ENCODE data around the gene TGM4.
"Not testable (repeated sequence)": the region's sequence is repeated elsewhere in the genome, so short reads cannot be mapped to it uniquely, and the experiment has no call there.

Gene TGM4

GRCh38 chr3:44918087-44918486, 43.7 kb downstream of the TGM4 start:
- no peak for FAIRE-seq

GRCh38 chr3:44918581-44918980, 44.2 kb downstream of the TGM4 start:
- FAIRE-seq: no peak

- no peak for FAIRE-seq
These were observed 45.7 kb downstream of the TGM4 start for GRCh38 chr3:44920081-44920480.

GRCh38 chr3:44923632-44924456, 49.4 kb downstream of the TGM4 start:
- FAIRE-seq: no peak

GRCh38 chr3:44924457-44925084, 50.2 kb downstream of the TGM4 start:
- no peak for FAIRE-seq

DNA sequence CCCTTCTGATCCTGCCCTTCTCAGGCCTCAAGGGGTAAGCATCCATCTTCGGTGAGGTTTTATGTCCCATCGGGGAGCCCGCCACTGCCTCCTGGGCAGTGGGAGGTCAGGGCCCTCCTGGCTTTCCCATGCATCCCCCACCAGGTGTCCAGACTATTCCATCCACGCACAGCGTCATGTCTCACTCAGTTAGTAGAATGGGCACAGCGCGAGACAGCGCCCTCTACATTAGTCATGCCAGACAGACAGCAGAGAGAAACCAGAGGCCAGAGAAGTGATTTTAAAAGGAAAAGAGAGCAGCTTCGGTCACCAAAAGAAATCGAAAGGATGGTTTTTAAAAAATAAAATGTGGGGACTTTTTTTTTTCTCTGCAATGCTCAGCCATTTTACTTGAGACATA, 51.8 kb downstream of the TGM4 start:
- no peak for FAIRE-seq

GRCh38 chr3:44926921-44927320, 52.5 kb downstream of the TGM4 start:
- no peak for FAIRE-seq

DNA sequence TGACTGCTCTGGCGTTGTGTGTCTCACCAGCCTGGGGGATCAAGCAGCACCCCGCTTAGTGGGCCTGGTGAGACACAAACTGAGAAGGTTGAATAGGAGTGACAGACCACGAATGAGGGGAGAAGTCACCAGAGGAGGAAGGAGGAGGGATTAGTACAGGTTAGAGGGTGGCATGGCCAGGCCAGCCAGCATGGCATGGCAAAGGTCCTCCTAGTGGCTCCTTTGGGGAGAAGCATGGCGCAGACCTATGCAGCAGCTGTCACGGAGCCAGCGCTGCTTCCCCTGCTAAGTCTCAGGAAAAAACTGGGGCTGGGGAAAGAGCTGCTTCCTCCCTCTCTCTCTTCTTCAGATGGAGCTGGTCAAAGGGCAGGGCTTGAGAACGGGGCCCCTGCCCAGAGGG, 53.0 kb downstream of the TGM4 start:
- no peak for FAIRE-seq

DNA sequence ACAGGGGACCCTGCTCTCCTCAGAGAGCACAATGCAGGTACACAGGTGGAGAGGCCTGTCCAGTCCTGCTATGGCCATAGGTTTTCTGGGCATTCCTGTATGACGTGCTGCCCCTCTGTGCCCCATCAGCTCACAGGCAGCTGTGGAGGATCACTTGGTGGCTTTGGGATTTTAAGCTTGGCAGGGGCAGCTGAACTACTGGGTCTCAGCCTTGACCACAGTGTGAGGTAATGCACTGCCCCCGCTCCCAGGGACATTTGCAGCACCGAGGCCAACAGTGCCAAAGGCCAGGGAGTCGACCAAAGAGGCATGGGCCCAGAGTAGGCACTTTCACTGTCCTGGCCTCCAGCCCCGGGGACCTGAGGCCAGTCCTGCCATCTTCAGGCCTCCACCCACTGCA, 55.4 kb downstream of the TGM4 start:
- FAIRE-seq: no peak

DNA sequence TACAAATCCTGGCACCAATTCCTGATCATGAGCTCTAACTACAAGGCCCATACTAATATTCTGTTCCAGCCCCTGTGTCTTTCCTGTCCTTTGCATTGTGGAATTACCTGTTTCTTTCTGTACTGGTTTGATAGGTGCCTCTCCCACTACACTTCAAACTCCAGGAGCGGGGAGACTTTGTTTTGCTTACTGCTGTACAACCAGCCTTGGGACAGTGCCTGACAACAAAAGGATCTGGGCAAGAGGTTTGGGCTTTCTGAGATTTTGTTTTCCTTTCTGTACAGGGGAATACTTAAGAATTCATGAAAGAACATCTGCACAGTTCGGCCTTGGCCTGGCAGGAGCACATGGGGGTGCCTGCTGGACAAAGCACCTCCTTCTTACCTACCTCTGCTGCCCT, 56.5 kb downstream of the TGM4 start:
- no peak for FAIRE-seq

DNA sequence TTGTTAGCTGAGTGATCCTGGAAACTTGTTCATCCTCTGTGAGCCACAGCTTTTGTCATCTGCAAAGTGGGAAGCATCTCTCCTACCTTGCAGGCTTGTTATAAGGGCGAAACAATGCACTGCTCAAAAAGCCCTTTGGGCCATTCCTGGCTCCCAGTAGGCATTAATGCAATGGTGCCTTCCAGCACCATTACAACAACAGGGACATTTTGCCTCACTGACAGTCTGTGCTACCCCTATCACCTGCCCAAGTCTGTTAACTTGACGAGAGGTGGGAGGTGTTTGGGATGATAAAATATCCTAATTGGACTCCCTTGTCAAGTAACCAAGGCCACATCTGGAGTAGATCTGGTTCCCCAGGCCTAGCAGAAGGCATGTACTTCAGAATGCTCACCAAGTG, 57.4 kb downstream of the TGM4 start:
- FAIRE-seq: no peak

GRCh38 chr3:44932271-44932670, 57.9 kb downstream of the TGM4 start:
- no peak for FAIRE-seq

DNA sequence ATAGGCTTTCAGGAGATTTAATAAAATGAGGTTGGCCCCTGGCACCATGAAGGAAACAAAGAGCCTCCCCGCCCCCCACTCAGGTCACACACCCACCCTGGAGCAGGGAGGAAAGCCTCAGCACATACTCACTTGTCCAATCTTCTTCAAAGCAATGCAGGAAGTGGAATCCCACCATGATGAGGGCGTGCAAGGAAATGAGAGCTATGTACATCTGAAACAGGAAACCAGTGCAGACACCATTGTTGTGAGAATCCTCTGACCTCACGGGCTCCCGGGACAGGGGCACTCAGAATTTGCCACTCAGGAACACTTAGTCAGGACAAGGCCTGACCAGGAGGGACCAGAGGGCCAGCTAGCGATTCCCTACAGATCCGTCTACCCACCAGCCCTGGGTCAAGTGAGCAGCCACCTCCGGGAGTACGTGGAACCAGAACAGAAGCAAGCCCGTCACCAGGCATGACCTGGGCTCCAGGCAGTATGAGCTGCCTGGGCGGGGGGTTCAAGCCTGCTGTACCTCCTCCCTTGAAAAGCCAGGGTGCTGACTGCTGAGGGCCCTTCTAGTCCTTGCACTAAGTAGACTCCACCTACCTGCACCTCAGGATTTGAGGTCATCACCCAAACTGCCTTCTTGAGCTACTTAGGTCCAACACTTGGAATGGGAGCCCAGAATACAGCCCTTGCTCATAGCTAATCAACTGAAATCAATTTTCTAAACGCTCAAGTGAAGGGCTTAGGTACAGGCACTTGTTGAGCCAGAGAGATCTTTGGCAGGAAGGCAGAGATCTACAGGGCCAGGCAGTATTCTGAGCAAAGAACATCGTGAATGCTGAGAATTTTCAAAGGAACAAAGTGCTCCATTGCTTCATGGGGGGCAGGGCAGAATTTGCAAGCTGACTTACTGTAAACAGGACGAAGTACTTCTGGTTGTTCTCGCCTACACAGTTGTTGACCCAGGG, 58.9 kb downstream of the TGM4 start:
- FAIRE-seq: no peak

DNA sequence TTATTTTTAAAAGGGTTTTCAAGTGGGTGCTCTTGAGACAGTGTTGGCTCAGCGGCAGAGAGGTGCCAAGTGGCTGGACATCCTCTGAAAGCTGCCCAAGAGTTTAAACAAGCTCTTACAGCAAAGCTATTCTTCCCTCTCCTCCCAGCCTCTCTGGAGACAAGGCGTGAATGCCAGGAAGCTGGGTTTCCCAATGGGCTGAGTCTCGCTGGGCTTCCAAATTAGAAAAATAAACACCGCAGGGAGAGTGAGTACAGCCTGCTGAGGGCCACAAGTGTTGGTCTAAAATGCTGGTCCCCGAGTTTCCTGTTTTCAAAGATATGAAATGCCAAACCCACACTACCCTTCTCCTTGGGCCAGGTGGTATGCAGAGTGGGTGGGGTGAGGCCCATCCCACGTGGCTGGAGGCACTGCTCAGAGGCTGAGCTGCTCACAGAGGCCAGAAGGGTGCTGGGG, 65.2 kb downstream of the TGM4 start:
- no peak for FAIRE-seq

GRCh38 chr3:44942202-44942921, 68.0 kb downstream of the TGM4 start:
- no peak for FAIRE-seq

GRCh38 chr3:44948239-44948638, 73.8 kb downstream of the TGM4 start:
- no peak for FAIRE-seq

GRCh38 chr3:44949770-44950169, 75.4 kb downstream of the TGM4 start:
- not testable (repeated sequence) for FAIRE-seq

DNA sequence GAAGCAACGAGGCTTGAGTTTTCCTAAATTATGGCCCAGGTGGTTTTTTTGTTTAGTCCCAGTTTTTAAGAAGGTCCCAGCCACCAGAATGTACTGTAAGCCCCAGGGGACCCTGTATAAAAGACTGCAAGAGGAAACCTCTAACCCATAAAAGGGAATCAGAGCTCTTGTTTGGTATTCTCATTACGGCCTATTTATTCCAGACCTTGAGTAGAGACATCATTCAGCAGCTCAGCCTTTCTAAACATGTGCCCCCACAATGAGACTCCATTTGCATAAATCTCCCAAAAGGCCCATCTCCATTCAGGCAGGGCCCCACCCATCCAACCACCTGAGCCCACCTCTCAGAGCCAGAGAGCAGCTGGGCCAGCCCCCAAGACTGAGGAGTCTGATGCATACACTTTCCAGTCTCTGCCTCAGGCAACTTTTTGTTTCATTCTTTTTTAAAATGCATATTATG, 75.9 kb downstream of the TGM4 start:
- no peak for FAIRE-seq

GRCh38 chr3:44952689-44953088, 78.3 kb downstream of the TGM4 start:
- FAIRE-seq: no peak

DNA sequence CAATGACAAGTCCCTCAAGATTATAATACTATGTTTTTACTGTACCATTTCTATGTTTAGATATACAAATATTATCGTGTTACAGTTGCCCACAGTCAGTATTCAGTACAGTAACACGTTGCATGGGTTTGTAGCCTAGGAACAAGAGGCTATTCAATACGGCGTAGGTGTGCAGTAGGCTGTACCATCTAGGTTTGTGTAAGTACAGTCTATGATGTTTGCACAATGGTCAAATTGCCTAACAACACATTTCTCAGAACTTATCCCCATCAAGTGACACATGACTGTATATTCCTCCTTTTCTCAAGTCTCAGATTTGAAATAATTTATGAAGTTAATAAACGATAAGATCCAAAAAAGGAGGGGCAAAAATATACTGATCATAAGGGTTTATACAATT, 79.9 kb downstream of the TGM4 start:
- FAIRE-seq: no peak

DNA sequence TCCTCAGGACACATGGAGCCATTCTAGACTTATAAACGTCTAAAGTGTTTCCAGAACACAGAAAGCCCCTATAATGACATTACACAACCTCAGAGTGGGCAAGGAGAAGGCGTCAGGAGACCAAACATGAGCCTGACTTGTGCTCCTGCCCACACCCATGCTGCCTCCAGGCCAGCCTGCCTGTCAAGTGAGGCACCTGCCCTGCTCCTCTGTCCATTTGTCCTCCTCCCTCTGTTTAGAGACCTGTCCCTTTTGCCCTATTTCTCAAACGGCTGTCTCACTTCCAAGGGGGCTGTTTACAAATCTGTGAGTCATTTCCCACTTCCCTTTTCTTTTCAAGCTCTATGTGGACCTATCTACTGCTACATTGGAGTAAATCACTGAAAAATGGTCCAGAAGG, 80.6 kb downstream of the TGM4 start:
- FAIRE-seq: no peak

GRCh38 chr3:44955917-44956316, 81.5 kb downstream of the TGM4 start:
- no peak for FAIRE-seq

Measured in endometrium (tissue), 2 donors.